GM18951 (cell line): ENCODE data around the gene SERPINC1.
A peak's percentile ranks its signal among the peaks of the same experiment; 100 is the strongest.
"Not testable (repeated sequence)": the region's sequence is repeated elsewhere in the genome, so short reads cannot be mapped to it uniquely, and the experiment has no call there.

ENCODE experiments used
- POLR2A ChIP-seq: IDR thresholded peaks from 4 replicates; pipeline ENCODE4 v1.6.1; 2011; ENCODE audit warnings: mild to moderate bottlenecking; ENCODE audit not compliant: insufficient read length, insufficient read depth; ENCODE audit errors: extremely low read depth
- in situ Hi-C: fragments of 300-500 bp; cut with MboI; formaldehyde crosslinking; loops from one replicate; pipeline ENCODE4 v1.12.0; 2022; ENCODE audit warnings: low sequenced_read_pairs, mixed read lengths, inconsistent platforms; ENCODE audit not compliant: unreplicated experiment

SERPINC1 gene

DNA sequence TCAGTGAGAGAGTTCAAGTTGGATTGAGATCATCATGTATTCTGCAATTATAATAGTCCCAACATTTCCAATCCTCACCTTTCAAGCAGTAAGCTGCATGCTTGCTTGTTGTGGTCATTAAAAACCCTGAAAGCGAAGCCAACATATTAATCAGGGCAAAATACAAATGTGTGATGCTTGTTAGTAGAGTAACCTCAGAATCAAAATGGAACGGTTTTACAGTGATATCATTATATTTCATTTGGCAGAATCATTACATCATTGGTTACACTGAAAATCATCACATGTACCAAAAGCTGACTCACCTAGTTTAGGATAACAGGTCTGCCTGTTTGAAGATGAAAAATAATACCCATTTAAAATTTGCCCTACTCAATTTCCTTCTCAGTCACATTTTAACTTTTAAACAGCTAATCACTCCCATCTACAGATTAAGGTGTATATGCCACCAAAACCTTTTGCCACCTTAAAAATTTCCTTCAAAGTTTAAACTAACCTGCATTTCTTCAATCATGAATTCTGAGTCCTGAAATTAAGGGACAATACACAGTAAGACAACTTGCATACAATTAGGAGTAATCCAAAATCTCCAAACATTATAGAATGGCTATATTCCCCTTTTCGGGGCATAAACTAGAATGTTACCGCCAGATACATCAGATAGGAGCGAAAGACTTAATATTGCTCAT lies 52.8 kb downstream of the SERPINC1 start:
- in situ Hi-C loops, result no loop called here
- no peak for TF ChIP-seq POLR2A

DNA sequence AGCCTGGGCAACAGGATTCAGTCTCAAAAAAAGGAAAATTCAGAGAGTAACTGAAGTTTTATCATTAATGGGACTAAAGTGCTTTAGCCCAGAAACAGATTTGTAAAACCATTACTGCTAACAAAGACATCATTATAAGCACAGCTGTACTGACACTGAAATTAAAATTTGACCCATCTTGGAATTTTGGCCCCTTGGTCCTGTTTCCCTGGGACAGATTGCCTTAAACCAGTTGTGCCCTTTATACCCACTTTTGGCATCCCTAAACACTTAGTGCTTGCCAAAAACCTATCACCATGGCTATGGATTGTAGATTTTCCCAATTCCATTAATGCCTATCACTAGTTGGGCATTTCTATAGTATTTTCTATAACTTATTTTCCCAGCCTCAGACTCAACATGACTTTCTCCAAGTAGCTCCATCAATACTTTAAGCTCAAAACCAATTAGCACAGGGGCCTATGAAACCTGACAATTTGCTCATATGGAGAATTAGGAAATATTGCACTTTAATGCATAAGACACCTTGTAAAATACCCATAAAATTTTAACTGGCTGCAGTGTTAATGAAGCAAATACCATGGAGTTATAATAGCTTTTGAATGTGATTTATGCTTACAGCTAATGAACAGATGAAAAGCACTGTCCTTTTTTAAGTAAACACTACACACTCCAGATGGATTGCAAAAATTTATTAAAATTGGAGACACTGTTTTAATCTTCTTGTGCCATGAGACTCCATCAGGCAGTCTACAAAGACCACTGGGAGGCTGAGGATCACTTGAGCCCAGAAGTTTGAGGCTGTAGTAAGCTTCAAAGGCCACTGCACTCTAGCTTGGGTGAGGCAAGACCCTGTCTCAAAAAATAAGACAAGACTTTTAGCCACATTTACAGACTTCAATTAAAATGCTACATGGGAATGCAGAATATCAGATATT lies 53.6 kb downstream of the SERPINC1 start:
- in situ Hi-C loops, result no loop called here
- TF ChIP-seq POLR2A, result no peak

DNA sequence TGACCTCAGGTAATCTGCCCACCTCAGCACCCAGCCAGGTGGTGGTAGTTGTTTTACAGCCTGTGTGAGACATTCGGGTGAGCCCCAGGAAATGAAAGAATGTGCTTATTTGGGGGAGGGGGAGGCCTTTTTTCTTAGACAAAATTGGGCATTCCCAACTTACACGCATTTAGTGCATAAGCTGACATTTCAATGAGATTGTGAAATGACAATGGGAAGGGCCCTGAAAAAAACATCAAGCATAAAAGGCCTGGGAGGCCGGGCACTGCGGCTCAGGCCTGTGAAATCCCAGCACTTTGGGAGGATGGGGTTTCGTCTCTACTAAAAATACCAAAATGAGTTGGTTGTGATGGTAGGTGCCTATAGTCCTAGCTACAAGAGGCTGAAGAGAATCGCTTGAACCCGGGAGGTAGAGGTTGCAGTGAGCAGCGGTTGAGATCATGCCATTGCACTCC lies 54.3 kb downstream of the SERPINC1 start:
- no peak for TF ChIP-seq POLR2A
- in situ Hi-C loops, result no loop called here

DNA sequence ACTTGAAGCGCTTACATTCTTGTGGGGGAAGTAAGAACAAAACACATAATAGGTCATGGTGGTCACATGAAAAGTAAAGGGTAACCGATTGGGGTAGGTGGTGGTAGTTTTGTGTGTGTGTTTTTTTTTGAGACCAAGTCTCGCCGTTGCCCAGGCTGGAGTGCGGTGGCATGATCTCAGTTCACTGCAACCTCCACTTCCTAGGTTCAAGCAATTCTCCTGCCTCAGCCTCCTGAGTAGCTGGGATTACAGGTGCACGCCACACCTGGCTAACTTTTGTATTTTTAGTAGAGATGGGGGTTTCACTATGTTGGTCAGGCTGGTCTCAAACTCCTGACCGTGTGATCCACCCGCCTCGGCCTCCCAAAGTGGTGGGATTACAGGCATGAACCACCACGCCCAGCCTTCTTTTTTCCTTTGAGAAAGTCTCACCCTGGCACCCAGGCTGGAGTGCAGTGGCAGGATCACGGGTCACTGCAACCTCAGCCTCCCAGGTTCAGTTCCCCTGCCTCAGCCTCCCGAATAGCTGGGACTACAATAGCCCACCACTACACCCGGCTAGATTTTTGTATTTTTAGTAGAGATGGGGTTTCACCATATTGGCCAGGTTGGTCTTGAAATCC lies 54.9 kb downstream of the SERPINC1 start:
- TF ChIP-seq POLR2A, result peak; percentile 45
- in situ Hi-C loops, result not testable (repeated sequence)

DNA sequence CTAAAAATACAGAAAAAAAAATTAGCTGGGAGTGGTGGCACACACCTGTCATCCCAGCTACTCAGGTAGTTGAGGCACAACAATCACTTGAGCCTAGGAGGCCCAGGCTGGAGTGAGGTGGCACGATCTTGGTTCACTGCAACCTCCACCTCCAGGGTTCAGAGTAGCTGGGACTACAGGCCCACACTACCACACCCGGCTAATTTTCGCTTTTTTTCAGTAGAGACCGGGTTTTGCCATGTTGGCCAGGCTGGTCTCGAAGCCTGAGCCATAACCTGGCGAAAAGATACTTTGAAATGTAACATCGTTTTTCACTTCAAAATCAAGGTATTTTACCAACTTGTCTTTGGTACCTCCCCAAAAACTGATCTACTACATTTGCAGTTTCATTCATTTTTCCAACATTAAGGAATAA lies 55.4 kb downstream of the SERPINC1 start:
- in situ Hi-C loops, result no loop called here

DNA sequence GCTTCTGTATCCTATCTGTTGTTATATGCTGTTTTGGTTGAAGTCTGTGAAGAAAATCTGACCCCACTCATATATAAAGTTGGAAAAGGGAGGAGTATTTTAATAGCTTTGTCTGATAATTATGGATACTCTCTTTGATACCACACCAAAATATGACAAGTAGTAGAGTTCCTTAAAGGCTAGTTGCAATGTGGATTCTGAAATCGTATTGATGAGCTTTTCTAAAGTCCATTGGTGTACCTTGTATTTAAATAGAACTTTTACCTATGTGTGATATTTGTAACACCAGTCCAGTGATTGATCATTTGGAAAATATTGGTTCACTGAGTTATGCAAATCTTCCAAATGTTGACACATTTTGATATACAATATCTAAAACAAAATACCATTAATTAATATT lies 57.1 kb downstream of the SERPINC1 start:
- in situ Hi-C loops, result no loop called here
- TF ChIP-seq POLR2A, result no peak

More for the DNA sequence above, 55.4 kb downstream of the SERPINC1 start:
- no peak for TF ChIP-seq POLR2A

DNA sequence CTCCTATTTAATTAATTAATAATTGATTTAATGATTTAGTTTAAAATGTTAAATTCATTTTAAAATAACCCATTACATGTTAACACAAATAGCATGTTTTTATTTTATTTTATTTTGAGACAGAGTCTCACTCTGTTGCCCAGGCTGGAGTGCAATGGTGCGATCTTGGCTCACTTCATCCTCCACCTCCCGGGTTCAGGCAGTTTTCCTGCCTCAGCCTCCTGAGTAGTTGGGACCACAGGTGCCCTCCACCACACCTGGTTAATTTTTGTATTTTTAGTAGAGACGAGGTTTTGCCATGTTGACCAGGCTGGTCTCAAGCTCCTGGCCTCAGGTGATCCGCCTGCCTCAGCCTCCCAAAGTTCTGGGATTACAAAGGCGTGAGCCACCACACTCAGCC lies 57.6 kb downstream of the SERPINC1 start:
- in situ Hi-C loops, result not testable (repeated sequence)

DNA sequence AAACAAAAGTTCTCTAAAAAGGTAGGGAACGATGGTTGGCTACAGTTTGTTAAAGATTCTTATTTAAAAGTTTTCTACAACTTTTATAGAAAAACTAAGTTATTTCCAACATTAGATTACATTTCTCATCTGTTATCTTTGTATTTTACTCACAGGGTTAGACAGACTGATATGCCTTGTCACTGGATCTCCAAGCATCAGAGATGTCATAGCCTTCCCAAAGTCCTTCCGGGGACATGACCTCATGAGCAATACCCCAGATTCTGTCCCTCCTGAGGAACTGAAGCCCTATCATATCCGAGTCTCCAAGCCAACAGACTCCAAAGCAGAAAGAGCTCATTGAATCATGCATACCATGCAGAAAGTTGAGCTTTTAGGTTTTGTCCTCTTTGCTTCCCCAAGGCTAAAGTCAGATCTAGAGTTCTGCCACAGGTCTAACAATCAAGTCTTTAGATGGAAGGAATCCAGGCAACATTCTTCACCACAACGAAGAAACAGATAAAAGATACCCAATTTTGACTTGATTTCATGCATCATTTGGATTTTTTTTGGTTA lies 59.7 kb downstream of the SERPINC1 start:
- in situ Hi-C loops, result no loop called here
- no peak for TF ChIP-seq POLR2A

DNA sequence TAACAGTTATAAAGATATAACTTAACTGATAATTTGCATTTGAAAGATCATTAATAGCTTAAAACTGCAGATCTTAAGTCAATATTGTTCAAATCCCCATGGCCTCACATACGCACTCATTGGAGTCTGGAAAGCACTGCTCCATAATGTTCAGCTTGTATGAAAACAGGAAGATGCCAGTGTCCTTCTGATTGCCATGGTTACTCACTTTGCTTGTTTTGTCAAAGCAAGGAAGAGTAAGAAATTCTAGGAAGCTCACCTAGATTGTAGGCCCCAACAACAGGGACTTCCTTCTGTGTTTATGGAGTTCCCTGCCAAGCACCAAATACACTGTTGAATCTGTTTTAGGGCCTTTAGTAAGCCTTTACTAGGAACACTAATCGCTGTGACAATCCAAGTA lies 60.2 kb downstream of the SERPINC1 start:
- in situ Hi-C loops, result no loop called here
- no peak for TF ChIP-seq POLR2A

DNA sequence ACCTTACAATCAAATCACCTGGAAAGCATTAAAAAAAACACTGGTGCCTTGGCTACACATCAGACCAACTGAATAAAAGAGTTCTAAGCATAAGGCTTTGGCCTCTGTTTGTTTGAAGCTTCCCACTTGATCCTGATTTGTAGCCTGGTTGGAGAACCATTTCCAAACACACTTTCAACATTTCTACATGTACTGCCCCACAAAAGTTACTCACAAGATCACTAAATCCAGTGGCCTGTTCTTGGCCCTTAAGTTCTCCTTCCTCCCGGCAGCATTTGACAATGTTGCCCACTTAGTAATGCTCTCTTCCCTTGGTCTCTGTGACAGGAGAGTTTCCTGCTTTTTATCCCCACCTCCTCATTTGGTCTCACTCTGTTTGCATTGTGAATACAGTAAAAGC lies 61.1 kb downstream of the SERPINC1 start:
- TF ChIP-seq POLR2A, result no peak
- in situ Hi-C loops, result no loop called here
